ENCODE data around the gene BGLAP. TPM values are rescaled to one million over a fixed set of nuclear protein-coding genes. Genes with fewer than 3 reads are reported as not detected.

The BGLAP gene
- total RNA-seq, 1 experiment from 2014 or later, result 1.4 TPM

GRCh38 chr1:156200044-156200443, 41.9 kb upstream of the BGLAP start:
- Histone ChIP-seq H3K4me3 (replicated peaks in 1 of 2; ENCODE audit: low read depth in 1 of 2, low read length in 2 of 2) (no peak overlapping the region), H3K4me2 (ENCODE audit: low read length) (no peak overlapping the region), H3K9me2 (ENCODE audit: insufficient read depth) (no peaks in the 10 kb centered on the region), H2AFZ (ENCODE audit: low read depth, low read length, poor library complexity, severe bottlenecking) (no peak overlapping the region), H3K79me2 (ENCODE audit: insufficient read depth, low read length) (peaks cover 43% of the 10 kb centered on the region), H3K9ac (ENCODE audit: low read length) (no peak overlapping the region), H3K27ac (ENCODE audit: low read depth, low read length) (no peak overlapping the region), H4K20me1 (ENCODE audit: insufficient read depth) (no peaks in the 10 kb centered on the region), H3K27me3 (ENCODE audit: insufficient read depth, low read length) (no peaks in the 10 kb centered on the region), H3K9me3 (ENCODE audit: control insufficient read depth in 1 of 2, insufficient read depth in 1 of 2, low read depth in 1 of 2, low read length in 2 of 2) (no peaks in the 10 kb centered on the region), H3K4me1 (ENCODE audit: control insufficient read depth in 1 of 2, insufficient read depth in 2 of 2, low read length in 2 of 2) (peaks cover 0 to 9% of the 10 kb centered on the region in 2 experiments; a peak in 1 of 4 replicates), H3K36me3 (ENCODE audit: control insufficient read depth in 1 of 2, insufficient read depth in 2 of 2, low read length in 2 of 2) (peaks cover 3 to 16% of the 10 kb centered on the region in 2 experiments; a peak in 2 of 4 replicates)
- no TSS peak for BruUV-seq (replicated peaks)
- POLR2A ChIA-PET, result interaction anchor here (6.3 kb wide), 1 partner anchor 12 kb away, joined by 21 read pairs; the partner anchor contains the start of gene PMF1
- no peak for TF ChIP-seq SIN3A (IDR thresholded peaks at IDR 0.05; ENCODE audit: low read depth)
- no peak for TF ChIP-seq TCF7L2 (IDR thresholded peaks at IDR 0.05; ENCODE audit: borderline replicate concordance, extremely low read depth, insufficient read depth, insufficient read length)
- TF ChIP-seq EZH2 (IDR thresholded peaks at IDR 0.05), result no peak
- TF ChIP-seq ATF3 (IDR thresholded peaks at IDR 0.05), result no peak
- DNase-seq (ENCODE audit: low read depth, low spot score) (no peak), ATAC-seq (no peak)
- RAD21 ChIA-PET (ENCODE audit: low non-redundant PET in 1 of 2, low total read pairs in 2 of 2, uncharacterized antibody in 2 of 2, unreplicated experiment in 2 of 2), result no interaction called here
- intact Hi-C loops (cut with micrococcal nuclease), result no loop called here
- CTCF ChIA-PET, result no interaction called here

GRCh38 chr1:156203331-156203730, 38.7 kb upstream of the BGLAP start:
- no peak overlapping the region for H3K4me2 ChIP-seq (ENCODE audit: low read length)
- ATAC-seq (no peak), DNase-seq (ENCODE audit: low read depth, low spot score) (no peak)
- TF ChIP-seq, protein P1, sequence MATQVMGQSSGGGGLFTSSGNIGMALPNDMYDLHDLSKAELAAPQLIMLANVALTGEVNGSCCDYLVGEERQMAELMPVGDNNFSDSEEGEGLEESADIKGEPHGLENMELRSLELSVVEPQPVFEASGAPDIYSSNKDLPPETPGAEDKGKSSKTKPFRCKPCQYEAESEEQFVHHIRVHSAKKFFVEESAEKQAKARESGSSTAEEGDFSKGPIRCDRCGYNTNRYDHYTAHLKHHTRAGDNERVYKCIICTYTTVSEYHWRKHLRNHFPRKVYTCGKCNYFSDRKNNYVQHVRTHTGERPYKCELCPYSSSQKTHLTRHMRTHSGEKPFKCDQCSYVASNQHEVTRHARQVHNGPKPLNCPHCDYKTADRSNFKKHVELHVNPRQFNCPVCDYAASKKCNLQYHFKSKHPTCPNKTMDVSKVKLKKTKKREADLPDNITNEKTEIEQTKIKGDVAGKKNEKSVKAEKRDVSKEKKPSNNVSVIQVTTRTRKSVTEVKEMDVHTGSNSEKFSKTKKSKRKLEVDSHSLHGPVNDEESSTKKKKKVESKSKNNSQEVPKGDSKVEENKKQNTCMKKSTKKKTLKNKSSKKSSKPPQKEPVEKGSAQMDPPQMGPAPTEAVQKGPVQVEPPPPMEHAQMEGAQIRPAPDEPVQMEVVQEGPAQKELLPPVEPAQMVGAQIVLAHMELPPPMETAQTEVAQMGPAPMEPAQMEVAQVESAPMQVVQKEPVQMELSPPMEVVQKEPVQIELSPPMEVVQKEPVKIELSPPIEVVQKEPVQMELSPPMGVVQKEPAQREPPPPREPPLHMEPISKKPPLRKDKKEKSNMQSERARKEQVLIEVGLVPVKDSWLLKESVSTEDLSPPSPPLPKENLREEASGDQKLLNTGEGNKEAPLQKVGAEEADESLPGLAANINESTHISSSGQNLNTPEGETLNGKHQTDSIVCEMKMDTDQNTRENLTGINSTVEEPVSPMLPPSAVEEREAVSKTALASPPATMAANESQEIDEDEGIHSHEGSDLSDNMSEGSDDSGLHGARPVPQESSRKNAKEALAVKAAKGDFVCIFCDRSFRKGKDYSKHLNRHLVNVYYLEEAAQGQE (IDR thresholded peaks at IDR 0.05; ENCODE audit: low read depth), result no peak
- TF ChIP-seq POLR2AphosphoS5 (IDR thresholded peaks at IDR 0.05; ENCODE audit: low read depth, low read length) (no peak), ZNF274 (IDR thresholded peaks at IDR 0.05; ENCODE audit: low read depth, low read length) (no peak), ELF1 (IDR thresholded peaks at IDR 0.05; ENCODE audit: borderline replicate concordance, low read depth) (no peak), SIN3A (IDR thresholded peaks at IDR 0.05; ENCODE audit: low read depth) (no peak)
- TF ChIP-seq, protein P2, sequence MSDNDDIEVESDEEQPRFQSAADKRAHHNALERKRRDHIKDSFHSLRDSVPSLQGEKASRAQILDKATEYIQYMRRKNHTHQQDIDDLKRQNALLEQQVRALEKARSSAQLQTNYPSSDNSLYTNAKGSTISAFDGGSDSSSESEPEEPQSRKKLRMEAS (IDR thresholded peaks at IDR 0.05), result no peak
- RAD21 ChIA-PET (ENCODE audit: low non-redundant PET in 1 of 2, low total read pairs in 2 of 2, uncharacterized antibody in 2 of 2, unreplicated experiment in 2 of 2), result no interaction called here
- no peaks in the 10 kb centered on the region for H3K27me3 ChIP-seq (ENCODE audit: insufficient read depth, low read length)
- H4K20me1 ChIP-seq (ENCODE audit: insufficient read depth), result no peaks in the 10 kb centered on the region
- no peaks in the 10 kb centered on the region for H3K9me3 ChIP-seq (ENCODE audit: control insufficient read depth in 1 of 2, insufficient read depth in 1 of 2, low read depth in 1 of 2, low read length in 2 of 2)
- CTCF ChIA-PET, result no interaction called here
- no peak overlapping the region for H3K9ac ChIP-seq (ENCODE audit: low read length)
- H3K4me1 ChIP-seq (ENCODE audit: control insufficient read depth in 1 of 2, insufficient read depth in 2 of 2, low read length in 2 of 2), result peaks cover 0 to 9% of the 10 kb centered on the region in 2 experiments; a peak in 1 of 4 replicates
- no peak overlapping the region for H2AFZ ChIP-seq (ENCODE audit: low read depth, low read length, poor library complexity, severe bottlenecking)
- intact Hi-C loops (cut with micrococcal nuclease), result no loop called here
- POLR2A ChIA-PET, result interaction anchor here (1.1 kb wide), 1 partner anchor 10 kb away, joined by 6 read pairs; the partner anchor contains the start of gene PMF1
- H3K27ac ChIP-seq (ENCODE audit: low read depth, low read length), result no peak overlapping the region
- H3K9me2 ChIP-seq (ENCODE audit: insufficient read depth), result no peaks in the 10 kb centered on the region
- H3K79me2 ChIP-seq (ENCODE audit: insufficient read depth, low read length), result peaks cover 20% of the 10 kb centered on the region
- H3K4me3 ChIP-seq (replicated peaks in 1 of 2; ENCODE audit: low read depth in 1 of 2, low read length in 2 of 2), result no peak overlapping the region
- no TSS peak for BruUV-seq (replicated peaks)
- peaks cover 8 to 19% of the 10 kb centered on the region in 2 experiments; a peak in 2 of 4 replicates for H3K36me3 ChIP-seq (ENCODE audit: control insufficient read depth in 1 of 2, insufficient read depth in 2 of 2, low read length in 2 of 2)
